ENCODE measurements around the gene GATD1. TPM values are rescaled to one million over a fixed set of nuclear protein-coding genes. Genes with fewer than 3 reads are reported as not detected.
A peak's percentile ranks its signal among the peaks of the same experiment; 100 is the strongest.

Gene GATD1
- total RNA-seq, 1 donor from 2014 or later: 51.9 TPM

DNA sequence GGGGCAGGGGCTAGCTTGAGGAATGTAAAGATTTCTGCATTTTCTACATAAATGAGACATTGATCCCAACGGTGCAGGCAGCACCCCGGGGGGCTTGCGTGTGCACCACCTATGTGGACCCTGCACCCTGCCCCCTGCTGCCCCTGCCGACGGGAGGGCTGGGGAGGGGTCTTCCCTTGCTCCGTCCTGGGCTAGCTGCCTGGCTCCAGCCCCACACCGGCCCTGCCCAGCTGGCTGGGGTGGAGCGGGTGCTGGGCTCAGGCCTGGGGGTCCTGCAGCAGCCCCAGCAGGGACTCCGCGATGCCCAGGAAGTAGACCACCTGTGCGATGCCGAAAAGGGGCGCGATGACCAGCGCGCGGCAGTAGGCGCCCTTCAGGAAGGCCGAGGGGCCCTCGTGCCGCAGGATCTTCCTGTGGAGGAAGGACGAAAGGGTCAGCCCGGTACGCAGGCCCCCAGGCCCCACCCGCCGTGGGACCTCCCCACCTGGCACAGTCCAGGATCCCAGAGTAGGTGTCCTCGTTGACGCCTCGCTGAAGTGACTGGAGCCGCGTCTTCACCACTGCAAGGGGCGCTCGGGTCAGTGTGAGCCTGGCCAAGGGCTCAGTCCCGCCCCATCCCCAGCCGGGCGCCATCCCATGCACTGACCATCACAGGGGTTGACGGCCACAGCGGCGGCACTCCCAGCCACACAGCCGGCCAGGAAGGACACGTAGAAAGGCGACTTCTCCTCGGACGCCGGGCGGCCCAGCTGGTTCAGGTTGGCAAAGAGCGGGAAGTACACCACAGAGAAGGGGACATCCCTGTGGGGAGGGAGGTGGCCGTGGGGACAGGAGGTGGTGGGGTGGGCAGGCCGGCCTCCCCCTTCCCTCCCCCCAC lies 14.6 kb upstream of the GATD1 start:
- H3K4me3 ChIP-seq (ENCODE audit: insufficient read depth, low read depth, low read length): no peak overlapping the region
- no peaks in the 10 kb centered on the region for H3K36me3 ChIP-seq (ENCODE audit: insufficient read depth, low read length)
- Mint-ChIP-seq H3K27me3 (ENCODE audit: low read depth, unreplicated experiment) (no peaks in the 10 kb centered on the region), H3K9me3 (ENCODE audit: unreplicated experiment) (no peaks in the 10 kb centered on the region), H3K27ac (ENCODE audit: unreplicated experiment) (no peak overlapping the region), H3K36me3 (ENCODE audit: low read depth, unreplicated experiment) (peaks cover 2% of the 10 kb centered on the region), H3K4me1 (ENCODE audit: low read depth, unreplicated experiment) (no peaks in the 10 kb centered on the region), H3K4me3 (ENCODE audit: unreplicated experiment) (no peak overlapping the region)
- H3K9ac ChIP-seq (ENCODE audit: low read length): no peak overlapping the region
- no peaks in the 10 kb centered on the region for H3K27me3 ChIP-seq (ENCODE audit: insufficient read depth, low read length)
- no peak for FAIRE-seq
- peaks cover 11% of the 10 kb centered on the region for H3K4me1 ChIP-seq (ENCODE audit: insufficient read depth, low read length)
- H3K79me2 ChIP-seq (ENCODE audit: insufficient read depth, low read length): peaks cover 4% of the 10 kb centered on the region
- DNase-seq (ENCODE audit: low read depth): no peak
- H2AFZ ChIP-seq (ENCODE audit: low read depth, low read length): no peak overlapping the region
- no peak overlapping the region for H3K27ac ChIP-seq (ENCODE audit: low read depth, low read length)
- H4K20me1 ChIP-seq (ENCODE audit: insufficient read depth, low read length): peaks cover 44% of the 10 kb centered on the region
- no peak overlapping the region for H3K4me2 ChIP-seq (ENCODE audit: low read length)
- TF ChIP-seq, protein P1, sequence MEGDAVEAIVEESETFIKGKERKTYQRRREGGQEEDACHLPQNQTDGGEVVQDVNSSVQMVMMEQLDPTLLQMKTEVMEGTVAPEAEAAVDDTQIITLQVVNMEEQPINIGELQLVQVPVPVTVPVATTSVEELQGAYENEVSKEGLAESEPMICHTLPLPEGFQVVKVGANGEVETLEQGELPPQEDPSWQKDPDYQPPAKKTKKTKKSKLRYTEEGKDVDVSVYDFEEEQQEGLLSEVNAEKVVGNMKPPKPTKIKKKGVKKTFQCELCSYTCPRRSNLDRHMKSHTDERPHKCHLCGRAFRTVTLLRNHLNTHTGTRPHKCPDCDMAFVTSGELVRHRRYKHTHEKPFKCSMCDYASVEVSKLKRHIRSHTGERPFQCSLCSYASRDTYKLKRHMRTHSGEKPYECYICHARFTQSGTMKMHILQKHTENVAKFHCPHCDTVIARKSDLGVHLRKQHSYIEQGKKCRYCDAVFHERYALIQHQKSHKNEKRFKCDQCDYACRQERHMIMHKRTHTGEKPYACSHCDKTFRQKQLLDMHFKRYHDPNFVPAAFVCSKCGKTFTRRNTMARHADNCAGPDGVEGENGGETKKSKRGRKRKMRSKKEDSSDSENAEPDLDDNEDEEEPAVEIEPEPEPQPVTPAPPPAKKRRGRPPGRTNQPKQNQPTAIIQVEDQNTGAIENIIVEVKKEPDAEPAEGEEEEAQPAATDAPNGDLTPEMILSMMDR (IDR thresholded peaks at IDR 0.05; ENCODE audit: insufficient read depth, low read depth, low read length): no peak
- TF ChIP-seq EZH2 (IDR thresholded peaks at IDR 0.05; ENCODE audit: insufficient read depth, low read length): no peak
- H3K9me3 ChIP-seq (ENCODE audit: insufficient read depth, low read depth, low read length): no peaks in the 10 kb centered on the region

DNA sequence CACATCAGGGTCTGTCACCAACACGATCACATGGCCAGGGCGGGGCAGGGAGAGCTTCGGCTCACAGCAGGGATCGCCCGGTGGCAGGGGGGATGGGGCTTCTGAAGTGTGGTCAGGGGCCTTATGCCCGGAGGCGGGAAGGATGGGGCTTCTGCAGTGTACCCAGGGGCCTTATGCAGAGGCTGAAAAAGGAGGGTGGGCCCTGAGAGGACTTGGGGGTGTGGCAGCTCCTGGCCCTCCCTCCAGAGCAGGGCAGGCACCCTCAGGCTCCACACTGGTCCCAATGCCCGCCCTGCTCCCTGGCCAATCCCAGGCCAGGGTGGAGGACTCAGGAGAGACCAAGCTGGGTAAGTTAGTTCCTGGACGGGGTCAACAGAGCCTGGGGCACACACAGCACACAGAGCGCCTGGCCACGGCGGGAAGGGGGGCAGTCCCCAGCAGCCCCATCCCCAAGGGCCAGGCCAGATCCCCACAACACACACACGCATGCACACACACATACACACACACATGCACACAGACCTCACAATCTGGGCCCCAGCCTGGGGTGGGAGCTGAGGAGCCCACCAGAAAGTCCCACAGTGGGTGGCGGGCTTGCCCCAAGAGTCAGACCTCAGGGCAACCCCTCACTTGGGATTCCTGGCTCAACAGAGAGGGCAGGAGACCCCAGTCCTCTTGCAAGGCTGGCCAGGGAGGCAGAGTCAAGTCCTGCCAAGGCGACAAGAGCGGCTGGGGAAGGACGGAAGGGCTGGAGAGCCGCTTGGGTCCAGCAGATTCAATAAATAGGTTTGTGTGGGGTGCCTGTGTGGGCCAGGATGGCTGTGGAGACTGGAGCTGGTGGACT lies 13.7 kb upstream of the GATD1 start:
- H3K4me3 Mint-ChIP-seq (ENCODE audit: unreplicated experiment): no peak overlapping the region
- no peak overlapping the region for H3K27ac Mint-ChIP-seq (ENCODE audit: unreplicated experiment)
- no peak overlapping the region for H3K27ac ChIP-seq (ENCODE audit: low read depth, low read length)
- H3K79me2 ChIP-seq (ENCODE audit: insufficient read depth, low read length): peaks cover 3% of the 10 kb centered on the region
- no peaks in the 10 kb centered on the region for H3K27me3 ChIP-seq (ENCODE audit: insufficient read depth, low read length)
- no peaks in the 10 kb centered on the region for H3K9me3 ChIP-seq (ENCODE audit: insufficient read depth, low read depth, low read length)
- H4K20me1 ChIP-seq (ENCODE audit: insufficient read depth, low read length): peaks cover 38% of the 10 kb centered on the region
- no peak overlapping the region for H3K4me2 ChIP-seq (ENCODE audit: low read length)
- H3K36me3 ChIP-seq (ENCODE audit: insufficient read depth, low read length): no peaks in the 10 kb centered on the region
- DNase-seq (ENCODE audit: low read depth) (no peak), FAIRE-seq (no peak)
- H3K4me1 Mint-ChIP-seq (ENCODE audit: low read depth, unreplicated experiment): no peaks in the 10 kb centered on the region
- H3K4me3 ChIP-seq (ENCODE audit: insufficient read depth, low read depth, low read length): no peak overlapping the region
- TF ChIP-seq EZH2 (IDR thresholded peaks at IDR 0.05; ENCODE audit: insufficient read depth, low read length): no peak
- no peaks in the 10 kb centered on the region for H3K9me3 Mint-ChIP-seq (ENCODE audit: unreplicated experiment)
- H3K9ac ChIP-seq (ENCODE audit: low read length): no peak overlapping the region
- peaks cover 2% of the 10 kb centered on the region for H3K36me3 Mint-ChIP-seq (ENCODE audit: low read depth, unreplicated experiment)
- H3K4me1 ChIP-seq (ENCODE audit: insufficient read depth, low read length): peaks cover 3% of the 10 kb centered on the region
- no peaks in the 10 kb centered on the region for H3K27me3 Mint-ChIP-seq (ENCODE audit: low read depth, unreplicated experiment)
- H2AFZ ChIP-seq (ENCODE audit: low read depth, low read length): no peak overlapping the region

DNA sequence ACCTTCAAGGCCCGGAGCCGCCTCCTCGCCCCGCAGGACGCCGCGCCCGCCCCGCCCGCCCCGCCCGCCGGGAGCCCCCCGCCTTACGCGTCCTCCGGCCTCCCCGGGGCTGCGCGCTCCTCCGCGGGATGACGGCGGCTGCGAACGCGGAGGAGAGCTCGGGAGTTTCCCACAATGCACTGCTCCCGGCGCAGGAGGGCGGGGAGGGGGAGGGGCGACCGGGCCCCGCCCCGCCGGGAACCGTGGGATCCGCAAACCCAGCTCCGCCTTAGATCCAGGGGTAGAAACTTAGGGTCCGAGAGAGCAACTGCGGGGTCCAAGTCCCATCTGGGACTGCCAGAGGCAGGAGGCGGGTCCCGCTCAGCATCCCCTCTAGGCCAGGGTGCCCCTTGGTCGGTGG lies 12.7 kb upstream of the GATD1 start, which contains the start of gene CEND1:
CEND1 (minus strand) TSS at position 148 of the 400 bp plus-strand sequence. CDS start 1,514 bp downstream, outside the sequence.
- DNase-seq (ENCODE audit: low read depth) (no peak), FAIRE-seq (no peak)
- H3K9me3 ChIP-seq (ENCODE audit: insufficient read depth, low read depth, low read length): no peaks in the 10 kb centered on the region
- H3K27ac Mint-ChIP-seq (ENCODE audit: unreplicated experiment): no peak within 1 kb of the TSS
- no peak within 1 kb of the TSS for H2AFZ ChIP-seq (ENCODE audit: low read depth, low read length)
- no peak within 1 kb of the TSS for H3K9ac ChIP-seq (ENCODE audit: low read length)
- H3K4me1 Mint-ChIP-seq (ENCODE audit: low read depth, unreplicated experiment): no peaks in the 10 kb centered on the region
- H3K27me3 Mint-ChIP-seq (ENCODE audit: low read depth, unreplicated experiment): no peaks in the 10 kb centered on the region
- H3K27ac ChIP-seq (ENCODE audit: low read depth, low read length): no peak within 1 kb of the TSS
- H4K20me1 ChIP-seq (ENCODE audit: insufficient read depth, low read length): peaks cover 28% of the 10 kb centered on the region
- H3K4me2 ChIP-seq (ENCODE audit: low read length): peak within 1 kb of the TSS; percentile 55
- H3K4me3 Mint-ChIP-seq (ENCODE audit: unreplicated experiment): no peak within 1 kb of the TSS
- TF ChIP-seq, protein P1 (IDR thresholded peaks at IDR 0.05; ENCODE audit: insufficient read depth, low read depth, low read length): no peak
- TF ChIP-seq EZH2 (IDR thresholded peaks at IDR 0.05; ENCODE audit: insufficient read depth, low read length): no peak
- H3K4me1 ChIP-seq (ENCODE audit: insufficient read depth, low read length): no peaks in the 10 kb centered on the region
- peaks cover 2% of the 10 kb centered on the region for H3K36me3 Mint-ChIP-seq (ENCODE audit: low read depth, unreplicated experiment)
- no peaks in the 10 kb centered on the region for H3K36me3 ChIP-seq (ENCODE audit: insufficient read depth, low read length)
- no peaks in the 10 kb centered on the region for H3K9me3 Mint-ChIP-seq (ENCODE audit: unreplicated experiment)
- H3K79me2 ChIP-seq (ENCODE audit: insufficient read depth, low read length): no peaks in the 10 kb centered on the region
- H3K27me3 ChIP-seq (ENCODE audit: insufficient read depth, low read length): no peaks in the 10 kb centered on the region
- H3K4me3 ChIP-seq (ENCODE audit: insufficient read depth, low read depth, low read length): peak within 1 kb of the TSS; percentile 23
